B cell (primary cell): ENCODE results near the gene DNASE1L3. TPM values are rescaled to one million over a fixed set of nuclear protein-coding genes. Genes with fewer than 3 reads are reported as not detected.

Experiments used
- ATAC-seq: fragments of 200-7000 bp; cut with Tn5 transposase; one replicate; pipeline ENCODE4 v1.10.0; 2021; ENCODE audit warnings: low read depth, mild to moderate bottlenecking, moderate number of reproducible peaks, moderate library complexity
- CTCF ChIA-PET: fragments of 350-600 bp; sonication (Branson Sonifier 250); formaldehyde crosslinking; loops from one replicate; lab custom pipeline; 2021; ENCODE audit warnings: antibody characterized with exemption, inconsistent platforms; lab: Charles Lee
- POLR2A ChIA-PET: fragments of 350-600 bp; sonication (Branson Sonifier 250); formaldehyde crosslinking; loops from one replicate; lab custom pipeline; 2021; ENCODE audit warnings: antibody characterized with exemption; lab: Charles Lee
- DNase-seq: peaks from one replicate; pipeline ENCODE4 v3.0.0; 2013
- H2AFZ ChIP-seq: 2 replicates; pipeline ENCODE4 v1.6.1; 2012; ENCODE audit warnings: mild to moderate bottlenecking, low read depth, low read length; ENCODE audit not compliant: insufficient read depth, poor library complexity, severe bottlenecking
- H3K27ac ChIP-seq, 2 donors: 1 replicate in 1 of 2; 2 replicates in 1 of 2; pipeline ENCODE4 v1.5.1; 2012 to 2013; ENCODE audit warnings: low read length in 2 of 2, mild to moderate bottlenecking in 2 of 2, moderate library complexity in 1 of 2
- H3K27me3 ChIP-seq, 4 experiments: fragments of 200-600 bp in 1 of 4; sonication (generic) in 1 of 4; replicated peaks in 1 of 4; 1 replicate in 2 of 4; 2 replicates in 2 of 4; pipeline versions ENCODE4 v1.6.1 to v1.7.0; 2013 to 2016; ENCODE audit warnings: low read length in 3 of 4, mild to moderate bottlenecking in 2 of 4, mixed read lengths in 1 of 4, moderate library complexity in 1 of 4; ENCODE audit not compliant: insufficient read depth in 4 of 4, control insufficient read depth in 3 of 4; ENCODE audit errors: control extremely low read depth in 1 of 4
- H3K36me3 ChIP-seq, 2 experiments: replicated peaks in 1 of 2; 1 replicate in 1 of 2; 2 replicates in 1 of 2; pipeline versions ENCODE4 v1.6.1 to v1.7.1; 2013; ENCODE audit warnings: low read length in 1 of 2; ENCODE audit not compliant: insufficient read depth in 2 of 2, control insufficient read depth in 1 of 2; ENCODE audit errors: control extremely low read depth in 1 of 2, extremely low read depth in 1 of 2
- H3K4me1 ChIP-seq, 2 donors: fragments of 200-600 bp in 1 of 2; sonication (generic) in 1 of 2; 1 replicate in 1 of 2; 2 replicates in 1 of 2; pipeline versions ENCODE4 v1.5.1 to v1.6.1; 2013 to 2017; ENCODE audit warnings: low read length in 2 of 2; ENCODE audit not compliant: control insufficient read depth in 2 of 2, insufficient read depth in 2 of 2
- H3K4me2 ChIP-seq: replicated peaks from 2 replicates; pipeline ENCODE3; 2012; ENCODE audit warnings: mild to moderate bottlenecking, low read depth, low read length; ENCODE audit not compliant: poor library complexity, severe bottlenecking
- H3K4me3 ChIP-seq, 5 experiments: fragments of 200-600 bp in 1 of 5; sonication (generic) in 1 of 5; 1 replicate in 3 of 5; 2 replicates in 2 of 5; pipeline versions ENCODE4 v1.5.1 to v1.7.0; 2011 to 2016; ENCODE audit warnings: low read length in 4 of 5, mild to moderate bottlenecking in 4 of 5, low read depth in 2 of 5, control low read depth in 1 of 5, moderate library complexity in 1 of 5; ENCODE audit not compliant: insufficient read depth in 1 of 5; ENCODE audit errors: control extremely low read depth in 1 of 5, extremely low read depth in 1 of 5
- H3K79me2 ChIP-seq: fragments of 200-600 bp; sonication (generic); one replicate; pipeline ENCODE4 v1.6.0; 2016; ENCODE audit warnings: low read length; ENCODE audit not compliant: control insufficient read depth, insufficient read depth
- H3K9ac ChIP-seq: fragments of 200-600 bp; sonication (generic); 2 replicates; pipeline ENCODE4 v1.6.1; 2017; ENCODE audit warnings: mild to moderate bottlenecking, low read length, moderate library complexity
- H3K9me3 ChIP-seq, 3 donors: one replicate each; pipeline versions ENCODE4 v1.6.1 to v1.7.1; 2013; ENCODE audit warnings: low read length in 2 of 3; ENCODE audit not compliant: control insufficient read depth in 2 of 3, insufficient read depth in 1 of 3; ENCODE audit errors: control extremely low read depth in 1 of 3
- H4K20me1 ChIP-seq: 2 replicates; pipeline ENCODE4 v1.6.0; 2012; ENCODE audit warnings: mild to moderate bottlenecking, low read length; ENCODE audit not compliant: insufficient read depth, control insufficient read depth, poor library complexity, severe bottlenecking
- H3K27ac Mint-ChIP-seq: one replicate; pipeline ENCODE4 v1.8.0; 2021; ENCODE audit warnings: mixed read lengths
- H3K27me3 Mint-ChIP-seq: one replicate; pipeline ENCODE4 v1.8.0; 2021; ENCODE audit warnings: mixed read lengths
- H3K4me1 Mint-ChIP-seq: one replicate; pipeline ENCODE4 v1.8.0; 2021; ENCODE audit warnings: mixed read lengths
- H3K4me3 Mint-ChIP-seq: one replicate; pipeline ENCODE4 v1.8.0; 2021; ENCODE audit warnings: mixed read lengths
- H3K9me3 Mint-ChIP-seq: one replicate; pipeline ENCODE4 v1.8.0; 2022; ENCODE audit warnings: mixed read lengths; ENCODE audit not compliant: insufficient read depth
- EZH2 ChIP-seq: IDR thresholded peaks from 2 replicates; pipeline ENCODE4 v1.6.1; 2012; ENCODE audit warnings: borderline replicate concordance, low read depth, mild to moderate bottlenecking, moderate library complexity, low read length; ENCODE audit not compliant: insufficient read depth, poor library complexity, severe bottlenecking
- WGBS: methylation state at CpG from one replicate; pipeline ENCODE4 v1.1.5; 2013; ENCODE audit warnings: missing lambda C conversion rate; ENCODE audit not compliant: insufficient coverage; 5-methylcytosine and 5-hydroxymethylcytosine counted together
- intact Hi-C: fragments of 100-400 bp; cut with micrococcal nuclease; formaldehyde crosslinking; loops from one replicate; pipeline ENCODE4 v1.10.0; 2022
- polyA plus RNA-seq: library from polyadenylated mRNA; depleted of rRNA; stranded (reverse); fragments of >200 nt; gene quantifications from 2 replicates; pipeline ENCODE4 v1.2.3, GENCODE V29; 2012
- total RNA-seq, 2 donors: library from RNA; stranded (reverse); fragments of 120-200 nt in 1 of 2; gene quantifications; 1 replicate in 1 of 2; 2 replicates in 1 of 2; pipeline versions ENCODE4 v1.2.3 to v1.2.4, GENCODE V29; 2013 to 2022
- TF ChIP-seq, protein P1 (sequence below): fragments of 200-600 bp; IDR thresholded peaks from one replicate; pipeline ENCODE4 v1.8.0; 2022; ENCODE audit warnings: antibody characterized with exemption, mild to moderate bottlenecking

The DNASE1L3 gene
- total and polyA plus RNA-seq, 2 donors (not counting 1 experiment from before 2014, with no cell fraction given) = 0.39 to 2.6 TPM

DNA sequence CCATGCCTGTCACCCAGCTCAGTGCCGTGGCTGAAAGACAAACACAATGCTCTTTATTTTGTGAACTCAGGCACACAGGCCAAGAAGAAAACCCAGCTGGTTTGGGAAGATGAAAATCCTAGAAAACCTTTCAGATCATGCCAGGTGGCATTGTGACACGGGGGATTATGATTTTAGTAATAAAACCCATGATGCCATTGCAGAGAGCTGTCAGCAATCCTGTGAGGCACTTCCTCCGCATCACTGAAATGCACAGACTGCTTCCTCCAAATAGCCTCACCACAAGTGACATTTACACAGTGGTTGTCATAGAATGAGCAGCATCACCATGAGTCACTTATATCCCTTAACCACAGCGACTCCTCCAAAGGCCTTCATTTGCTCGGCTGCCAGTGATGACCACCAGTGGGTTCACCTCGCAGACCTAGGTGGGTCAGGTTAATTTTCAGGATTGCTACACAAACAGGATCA lies 49.5 kb upstream of the DNASE1L3 start:
- intact Hi-C loops = no loop called here
- POLR2A ChIA-PET = no interaction called here
- Histone ChIP-seq H3K36me3 (peaks cover 1 to 28% of the 10 kb centered on the region in 2 experiments), H3K9ac (no peak overlapping the region), H3K27me3 (no peaks in the 10 kb centered on the region), H3K9me3 (no peaks in the 10 kb centered on the region), H3K4me3 (no peak overlapping the region), H3K4me1 (no peaks in the 10 kb centered on the region), H3K4me2 (no peak overlapping the region), H3K79me2 (peaks cover 12% of the 10 kb centered on the region), H4K20me1 (no peaks in the 10 kb centered on the region), H2AFZ (no peak overlapping the region), H3K27ac (no peak overlapping the region)
- WGBS = 88% methylated on average over 5 of the region's 6 CpGs
- ATAC-seq (peak; percentile 17), DNase-seq (no peak)
- CTCF ChIA-PET = interaction anchor here (0.9 kb wide), 1 partner anchor 43 kb away, joined by 3 read pairs; no protein-coding TSS in a partner anchor
- no peaks in the 10 kb centered on the region for H3K9me3 Mint-ChIP-seq
- TF ChIP-seq EZH2 = no peak
- TF ChIP-seq, protein P1, sequence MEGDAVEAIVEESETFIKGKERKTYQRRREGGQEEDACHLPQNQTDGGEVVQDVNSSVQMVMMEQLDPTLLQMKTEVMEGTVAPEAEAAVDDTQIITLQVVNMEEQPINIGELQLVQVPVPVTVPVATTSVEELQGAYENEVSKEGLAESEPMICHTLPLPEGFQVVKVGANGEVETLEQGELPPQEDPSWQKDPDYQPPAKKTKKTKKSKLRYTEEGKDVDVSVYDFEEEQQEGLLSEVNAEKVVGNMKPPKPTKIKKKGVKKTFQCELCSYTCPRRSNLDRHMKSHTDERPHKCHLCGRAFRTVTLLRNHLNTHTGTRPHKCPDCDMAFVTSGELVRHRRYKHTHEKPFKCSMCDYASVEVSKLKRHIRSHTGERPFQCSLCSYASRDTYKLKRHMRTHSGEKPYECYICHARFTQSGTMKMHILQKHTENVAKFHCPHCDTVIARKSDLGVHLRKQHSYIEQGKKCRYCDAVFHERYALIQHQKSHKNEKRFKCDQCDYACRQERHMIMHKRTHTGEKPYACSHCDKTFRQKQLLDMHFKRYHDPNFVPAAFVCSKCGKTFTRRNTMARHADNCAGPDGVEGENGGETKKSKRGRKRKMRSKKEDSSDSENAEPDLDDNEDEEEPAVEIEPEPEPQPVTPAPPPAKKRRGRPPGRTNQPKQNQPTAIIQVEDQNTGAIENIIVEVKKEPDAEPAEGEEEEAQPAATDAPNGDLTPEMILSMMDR = no peak
- H3K27me3 Mint-ChIP-seq = no peaks in the 10 kb centered on the region
- H3K27ac Mint-ChIP-seq = no peak overlapping the region
- no peak overlapping the region for H3K4me3 Mint-ChIP-seq
- H3K4me1 Mint-ChIP-seq = no peaks in the 10 kb centered on the region

GRCh38 chr3:58258392-58259055 lies 47.8 kb upstream of the DNASE1L3 start:
- H3K9me3 ChIP-seq = no peaks in the 10 kb centered on the region
- 94% methylated on average over 8 of the region's 10 CpGs for WGBS
- H3K4me3 ChIP-seq = no peak overlapping the region
- no peak overlapping the region for H3K27ac Mint-ChIP-seq
- ATAC-seq = no peak
- H2AFZ ChIP-seq = no peak overlapping the region
- H3K36me3 ChIP-seq = peaks cover 1 to 28% of the 10 kb centered on the region in 2 experiments
- no peaks in the 10 kb centered on the region for H4K20me1 ChIP-seq
- peaks cover 18% of the 10 kb centered on the region for H3K79me2 ChIP-seq
- TF ChIP-seq EZH2 = no peak
- TF ChIP-seq, protein P1 = no peak
- H3K4me3 Mint-ChIP-seq = no peak overlapping the region
- H3K9ac ChIP-seq = no peak overlapping the region
- no peak overlapping the region for H3K27ac ChIP-seq
- H3K4me1 ChIP-seq = no peaks in the 10 kb centered on the region
- no peaks in the 10 kb centered on the region for H3K27me3 Mint-ChIP-seq
- ChIA-PET CTCF (interaction anchor here (0.8 kb wide), 1 partner anchor 116 kb away, joined by 3 read pairs; no protein-coding TSS in a partner anchor), POLR2A (no interaction called here)
- H3K9me3 Mint-ChIP-seq = no peaks in the 10 kb centered on the region
- DNase-seq = no peak
- H3K4me2 ChIP-seq = no peak overlapping the region
- intact Hi-C loops = no loop called here
- H3K27me3 ChIP-seq = no peaks in the 10 kb centered on the region
- no peaks in the 10 kb centered on the region for H3K4me1 Mint-ChIP-seq
